GM21526 (cell line): ENCODE results near the gene KAT14.
A peak's percentile ranks its signal among the peaks of the same experiment; 100 is the strongest.
"Not testable (repeated sequence)": the region's sequence is repeated elsewhere in the genome, so short reads cannot be mapped to it uniquely, and the experiment has no call there.

Source experiments
- ATAC-seq: cut with Tn5 transposase; IDR thresholded peaks from one replicate; pipeline ENCODE4 v1.9.1; 2021; ENCODE audit warnings: moderate library complexity; ENCODE audit not compliant: unreplicated experiment, low FRiP score

Gene KAT14

DNA sequence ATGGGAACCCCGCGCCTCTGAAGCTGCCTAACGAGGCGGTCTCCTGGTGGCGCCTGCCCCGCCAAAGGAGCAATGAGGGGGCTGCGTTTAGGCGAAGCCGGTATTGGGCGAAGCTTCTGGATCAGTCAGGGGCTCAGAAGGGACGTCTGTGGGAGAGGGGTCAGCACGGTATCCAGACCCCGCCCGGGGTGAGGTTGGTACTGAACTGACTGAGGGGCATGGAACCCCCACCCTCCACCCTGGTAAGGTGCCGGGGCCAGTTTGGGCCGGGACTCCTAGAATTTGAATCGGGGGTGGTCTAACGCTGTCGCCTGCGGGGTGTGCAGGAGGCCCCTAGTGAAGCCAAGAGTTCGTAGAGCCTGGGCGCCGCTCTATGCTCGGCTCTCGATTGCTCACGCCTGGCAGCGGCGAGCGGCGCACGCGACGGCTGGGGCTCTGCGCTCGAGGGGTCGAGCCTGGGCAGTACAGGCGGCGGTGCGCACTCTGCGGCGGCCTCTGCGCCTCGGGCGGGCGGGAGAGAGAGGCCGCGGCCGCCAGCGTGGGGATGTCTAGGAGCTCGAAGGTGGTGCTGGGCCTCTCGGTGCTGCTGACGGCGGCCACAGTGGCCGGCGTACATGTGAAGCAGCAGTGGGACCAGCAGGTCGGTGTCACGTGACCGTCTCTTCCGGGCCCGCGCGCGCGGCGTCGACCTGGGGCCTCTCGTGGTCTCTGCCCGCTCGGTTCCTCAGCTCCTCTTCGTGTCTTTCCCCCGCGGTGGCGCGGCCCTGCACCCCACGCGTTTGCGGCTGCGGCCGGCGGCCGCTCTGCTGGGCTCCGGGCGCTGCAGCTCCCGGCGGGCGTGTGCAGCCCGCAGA is at the start of gene KAT14, which contains the start of gene PET117:
Gene KAT14 (plus strand): TSS at position 452 of the 854 bp plus-strand sequence. CDS start 4,798 bp downstream, outside the sequence.
Gene PET117 (plus strand): TSS at position 452 of the 854 bp plus-strand sequence. CDS start 93 bp downstream, at position 545.
- ATAC-seq = peak; percentile 84

DNA sequence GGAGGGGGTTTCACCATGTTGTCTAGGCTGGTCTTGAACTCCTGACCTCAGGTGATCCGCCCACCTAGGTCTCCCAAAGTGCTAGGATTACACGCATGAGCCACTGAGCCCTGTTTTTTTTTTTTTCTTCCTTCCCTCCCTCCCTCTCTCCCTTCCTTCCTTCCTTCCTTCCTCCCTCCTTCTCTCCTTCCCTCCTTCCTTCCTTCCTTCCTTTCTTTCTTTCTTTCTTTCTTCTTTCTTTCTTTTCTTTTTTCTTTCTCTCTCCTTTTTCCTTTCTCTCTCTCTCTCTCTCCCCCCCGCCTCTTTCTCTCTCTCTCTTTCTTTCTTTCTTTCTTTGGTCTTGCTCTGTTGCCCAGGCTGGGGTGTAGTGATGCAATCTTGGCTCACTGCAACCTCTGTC is 49.4 kb upstream of the KAT14 start:
- ATAC-seq = not testable (repeated sequence)

DNA sequence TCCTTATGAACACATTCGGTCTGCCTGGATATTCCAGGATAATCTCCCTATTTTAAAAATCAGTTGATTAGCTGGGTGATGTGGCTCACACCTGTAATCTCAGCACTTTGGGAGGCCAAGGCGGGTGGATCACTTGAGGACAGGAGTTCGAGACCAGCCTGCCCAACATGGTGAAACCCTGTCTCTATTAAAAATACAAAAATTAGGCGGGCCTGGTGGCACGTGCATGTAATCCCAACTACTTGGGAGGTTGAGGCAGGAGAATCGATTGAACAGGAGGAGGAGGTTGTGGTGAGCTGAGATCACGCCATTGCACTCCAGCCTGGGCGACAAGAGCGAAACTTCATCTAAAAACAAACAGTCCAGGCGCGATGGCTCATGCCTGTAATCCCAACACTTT is 48.8 kb upstream of the KAT14 start:
- ATAC-seq = not testable (repeated sequence)

- ATAC-seq = no peak
These were observed 47.6 kb upstream of the KAT14 start for GRCh38 chr20:18090044-18090443.

GRCh38 chr20:18090477-18090876 is 47.2 kb upstream of the KAT14 start:
- no peak for ATAC-seq

- ATAC-seq = no peak
These were observed 46.0 kb upstream of the KAT14 start for GRCh38 chr20:18091623-18092022.

GRCh38 chr20:18092890-18093289 is 44.8 kb upstream of the KAT14 start:
- no peak for ATAC-seq

DNA sequence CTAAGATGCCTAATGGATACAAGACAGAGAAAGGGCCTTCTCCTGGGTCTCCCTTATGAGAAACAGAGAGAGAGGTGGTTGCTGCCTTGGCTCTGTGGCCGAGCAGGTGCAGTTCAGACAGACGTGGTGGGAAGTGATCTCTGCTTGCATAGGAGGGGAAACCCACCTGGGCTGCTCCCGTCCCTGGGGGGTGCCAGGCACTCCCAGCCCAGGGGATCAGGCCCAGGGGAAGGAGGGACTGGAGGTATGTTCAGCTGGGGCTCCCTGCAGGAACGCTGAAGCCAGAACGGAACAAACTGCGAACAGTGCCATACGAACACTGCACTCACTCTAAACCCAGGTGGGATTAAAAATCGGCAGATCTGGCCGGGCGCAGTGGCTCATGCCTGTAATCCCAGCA is 44.3 kb upstream of the KAT14 start:
- ATAC-seq = no peak

GRCh38 chr20:18094191-18094590 is 43.5 kb upstream of the KAT14 start:
- no peak for ATAC-seq

DNA sequence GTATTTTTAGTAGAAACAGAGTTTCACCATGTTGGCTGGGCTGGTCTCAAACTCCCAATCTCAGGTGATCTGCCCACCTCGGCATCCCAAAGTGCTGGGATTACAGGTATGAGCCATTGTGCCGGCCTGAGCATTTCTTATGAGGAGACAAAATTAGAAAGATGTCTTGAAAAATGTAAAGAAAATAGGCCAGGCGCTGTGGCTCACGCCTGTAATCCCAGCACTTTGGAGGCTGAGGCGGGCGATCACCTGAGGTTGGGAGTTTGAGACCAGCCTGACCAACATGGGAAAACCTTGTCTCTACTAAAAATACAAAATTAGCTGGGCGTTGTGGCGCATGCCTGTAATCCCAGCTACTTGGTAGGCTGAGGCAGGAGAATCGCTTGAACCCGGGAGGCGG is 37.1 kb upstream of the KAT14 start:
- ATAC-seq = not testable (repeated sequence)

- no peak for ATAC-seq
These were observed 36.4 kb upstream of the KAT14 start for GRCh38 chr20:18101125-18101810.

DNA sequence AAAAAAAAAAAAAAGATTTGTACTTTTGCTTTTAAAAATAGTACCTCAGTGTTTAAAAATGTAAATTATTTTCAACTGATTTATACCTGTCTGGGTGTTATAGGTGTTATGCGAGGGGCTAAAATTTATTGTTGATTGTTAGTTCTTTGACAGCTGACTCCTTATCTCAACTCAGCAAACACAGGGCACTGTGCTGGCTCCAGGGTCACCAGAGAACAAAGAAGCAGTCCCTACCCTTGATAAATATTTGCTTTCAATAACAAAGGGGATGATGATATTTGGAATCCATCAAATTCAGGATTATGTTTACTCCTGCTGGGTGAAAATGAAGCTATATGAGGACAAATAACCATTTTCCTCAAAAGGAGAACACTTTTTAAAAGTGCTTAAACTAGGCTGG is 34.2 kb upstream of the KAT14 start:
- ATAC-seq = no peak

DNA sequence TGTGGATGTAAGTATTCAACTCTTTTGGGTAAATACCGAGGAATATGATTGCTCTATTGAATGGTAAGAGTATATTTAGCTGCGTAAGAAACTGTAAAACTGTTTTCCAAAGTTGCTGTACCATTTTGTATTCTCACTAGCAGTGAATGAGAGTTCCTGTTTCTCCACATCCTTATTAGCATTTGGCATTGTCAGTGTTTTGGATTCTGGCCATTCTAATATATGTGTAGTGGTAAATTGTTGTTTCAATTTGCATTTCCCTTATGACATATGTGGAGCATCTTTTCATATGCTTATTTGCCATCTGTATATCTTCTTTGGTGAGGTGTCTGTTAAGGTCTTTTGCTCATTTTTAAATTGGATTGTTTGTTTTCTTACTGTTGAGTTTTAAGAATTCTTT is 29.3 kb upstream of the KAT14 start:
- ATAC-seq = no peak

DNA sequence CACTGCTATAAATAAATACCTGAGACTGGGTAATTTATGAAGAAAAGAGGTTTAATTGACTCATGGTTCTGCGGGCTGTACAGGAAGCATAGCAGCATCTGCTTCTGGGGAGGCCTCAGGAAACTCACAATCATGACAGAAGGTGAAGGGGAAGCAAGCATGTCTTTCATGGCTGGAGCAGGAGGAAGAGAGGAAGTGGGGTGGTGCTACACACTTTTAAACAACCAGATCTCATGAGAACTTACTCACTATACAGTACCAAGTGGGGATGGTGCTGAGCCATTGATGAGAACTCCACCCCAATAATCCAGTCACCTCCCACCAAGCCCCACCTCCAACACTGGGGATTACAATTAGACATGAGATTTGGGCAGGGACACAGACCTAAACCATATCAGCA is 9.1 kb upstream of the KAT14 start:
- ATAC-seq = not testable (repeated sequence)

DNA sequence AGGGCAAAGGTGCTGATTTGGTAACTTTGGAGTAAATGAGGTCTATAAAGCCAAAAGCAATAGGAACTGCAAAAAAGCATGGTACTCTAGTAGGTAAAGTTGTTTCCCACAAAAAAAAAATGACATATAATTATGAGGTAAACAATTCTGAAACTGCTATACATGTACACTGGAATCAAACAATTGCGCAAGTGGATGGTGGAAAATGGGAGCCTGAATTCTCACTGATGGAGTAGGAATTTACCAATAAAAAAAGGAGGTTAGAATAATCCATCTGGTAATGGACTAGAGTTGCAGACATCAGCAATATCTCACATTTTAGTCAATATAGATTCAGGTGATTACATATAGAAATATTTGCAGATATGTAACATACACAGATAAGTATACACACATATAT is 5.0 kb upstream of the KAT14 start:
- ATAC-seq = no peak

DNA sequence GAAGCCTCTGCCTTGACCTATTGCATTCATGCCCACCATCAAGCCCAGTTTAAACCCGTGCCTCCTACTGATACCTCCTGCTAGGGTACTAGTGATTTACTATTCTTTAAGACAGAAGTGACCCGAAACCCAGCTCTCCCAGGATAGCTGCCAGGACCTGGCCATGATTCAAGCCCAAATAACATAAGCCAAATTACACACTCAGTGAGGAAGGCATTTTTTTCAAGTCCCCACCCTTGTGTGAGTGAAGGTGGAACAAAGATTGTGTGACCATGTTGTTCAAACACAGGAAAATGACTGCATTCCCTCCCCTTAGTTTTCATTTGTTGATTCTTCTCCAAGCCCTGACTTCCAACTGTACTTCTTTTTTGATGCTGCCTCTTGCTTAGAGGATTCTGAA is 3.7 kb upstream of the KAT14 start:
- no peak for ATAC-seq

GRCh38 chr20:18138266-18138582 is 561 bp downstream of the KAT14 start:
- ATAC-seq = no peak

DNA sequence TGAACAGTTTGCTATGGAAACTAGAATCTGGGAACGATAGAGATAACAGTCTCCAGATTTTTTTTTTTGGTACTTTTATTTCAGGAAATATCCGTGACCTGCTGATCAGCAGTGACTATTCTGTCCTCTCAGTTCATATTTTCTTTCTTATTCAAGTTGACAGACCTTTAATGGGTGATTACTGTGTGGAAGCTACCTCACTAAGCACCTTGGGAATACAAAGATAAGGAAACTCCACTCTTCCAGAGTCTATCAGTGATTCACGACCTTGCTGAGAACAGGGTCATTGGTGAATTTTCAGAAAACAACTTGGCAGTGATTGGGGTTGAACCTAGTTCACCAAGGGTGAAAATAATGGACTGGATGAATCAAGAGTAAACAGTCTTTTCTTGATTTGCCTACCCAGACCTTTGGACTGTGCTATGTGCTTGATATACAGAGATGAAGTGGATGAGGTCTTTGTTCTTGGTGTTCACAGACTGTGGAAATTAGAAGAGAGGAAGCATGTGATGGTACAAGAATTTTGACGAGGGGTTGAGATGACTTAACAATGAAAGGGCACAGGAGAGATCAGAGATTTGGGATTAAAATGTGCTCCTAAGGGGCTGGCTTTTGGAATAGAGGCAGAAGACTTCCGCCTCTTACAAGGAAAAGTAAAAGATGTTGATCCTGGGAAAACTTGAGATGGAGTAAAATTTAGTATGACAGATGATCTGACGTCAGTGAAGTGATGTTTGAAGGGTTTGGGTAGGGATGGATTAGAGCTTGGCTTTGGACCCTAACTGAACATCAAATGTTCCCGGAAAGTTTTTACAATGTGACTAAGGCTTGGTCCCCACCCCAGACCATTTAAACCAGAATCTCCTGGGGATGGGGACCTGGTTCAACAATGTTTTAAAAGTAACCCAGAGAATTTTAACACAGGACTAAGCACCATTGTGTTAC is 1.2 kb downstream of the KAT14 start:
- no peak for ATAC-seq

DNA sequence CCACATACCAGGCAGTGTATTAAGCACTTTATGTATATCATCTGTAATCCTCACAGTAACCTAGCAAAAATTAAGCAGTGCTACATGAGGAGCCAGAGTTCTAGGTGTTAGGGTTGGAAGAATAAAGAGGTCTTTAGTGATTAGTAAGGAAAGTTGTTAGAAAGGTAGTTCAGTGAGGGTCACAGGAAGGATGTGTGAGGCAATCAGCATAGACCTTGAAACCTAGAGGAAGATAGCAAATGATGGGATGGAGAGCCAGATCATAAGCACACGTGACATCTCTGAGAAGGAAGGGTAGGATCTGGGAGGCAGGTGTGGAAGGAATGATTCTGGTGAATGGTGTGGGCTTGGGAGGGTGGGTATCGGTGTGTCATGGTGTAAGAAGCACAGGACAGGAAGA is 2.2 kb downstream of the KAT14 start:
- no peak for ATAC-seq

DNA sequence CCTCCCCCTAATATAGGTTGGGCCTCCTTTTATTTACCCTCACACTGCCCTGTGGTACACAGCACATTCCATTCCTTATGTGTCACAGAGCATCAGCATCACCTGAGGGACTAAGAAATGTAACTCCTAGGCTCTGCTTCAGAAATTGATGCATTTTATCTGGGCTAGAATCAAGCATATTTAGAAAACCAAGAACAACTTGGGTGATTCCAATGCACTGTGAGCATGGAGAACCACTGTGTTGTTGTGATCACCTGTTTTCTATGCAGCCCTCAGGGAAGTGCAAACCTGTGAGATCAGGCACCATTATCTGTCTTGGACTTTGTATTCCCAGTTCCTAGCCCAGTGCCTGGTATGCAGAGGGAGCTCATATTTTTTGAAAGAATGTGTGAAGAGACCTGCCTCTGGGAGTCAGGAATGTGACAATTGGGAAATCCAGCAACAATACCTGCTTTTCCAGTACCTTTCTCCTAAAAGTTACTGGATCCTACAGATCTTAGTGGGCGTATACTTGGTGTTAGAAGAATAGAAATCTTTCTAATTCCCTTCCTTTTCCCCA is 7.0 kb downstream of the KAT14 start:
- no peak for ATAC-seq

GRCh38 chr20:18154342-18154741 is 16.7 kb downstream of the KAT14 start:
- ATAC-seq = no peak
